SU-DHL-6 (cell line): Measurements from ENCODE around the gene PTPRQ.

ENCODE experiments used
- H2AFZ ChIP-seq: fragments of 200-600 bp; sonication (generic); 2 replicates; pipeline ENCODE4 v1.6.1; 2014; ENCODE audit warnings: low read depth, mild to moderate bottlenecking, moderate library complexity, mixed read lengths, antibody characterized with exemption, low read length; ENCODE audit not compliant: severe bottlenecking
- H3F3A ChIP-seq: fragments of 200-600 bp; shearing (Covaris generic); 2 replicates; pipeline ENCODE4 v1.6.0; 2016; ENCODE audit warnings: antibody characterized with exemption, mild to moderate bottlenecking; ENCODE audit not compliant: insufficient read depth
- H3K27ac ChIP-seq: fragments of 200-600 bp; sonication (generic); 2 replicates; pipeline ENCODE4 v1.5.1; 2016; ENCODE audit warnings: low read depth, mild to moderate bottlenecking, low read length, moderate library complexity, mixed read lengths
- H3K27me3 ChIP-seq: fragments of 200-600 bp; sonication (generic), shearing (Covaris generic); 2 replicates; pipeline ENCODE4 v1.6.0; 2014; ENCODE audit warnings: mild to moderate bottlenecking, low read length
- H3K36me3 ChIP-seq: fragments of 200-600 bp; sonication (generic); 2 replicates; pipeline ENCODE4 v1.6.1; 2014; ENCODE audit warnings: mild to moderate bottlenecking, low read length, mixed read lengths
- H3K4me2 ChIP-seq: fragments of 300-600, 200-600 bp; shearing (Covaris generic), sonication (generic); 2 replicates; pipeline ENCODE4 v1.6.0; 2014; ENCODE audit warnings: low read length, low read depth, mild to moderate bottlenecking; ENCODE audit not compliant: poor library complexity, severe bottlenecking
- H3K4me3 ChIP-seq: fragments of 200-600 bp; sonication (generic); 2 replicates; pipeline ENCODE4 v1.5.1; 2014; ENCODE audit warnings: antibody characterized with exemption, low read length, mild to moderate bottlenecking, mixed read lengths; ENCODE audit not compliant: insufficient read depth, poor library complexity, severe bottlenecking
- H3K79me2 ChIP-seq: fragments of 200-600 bp; sonication (generic); 2 replicates; pipeline ENCODE4 v1.6.1; 2014; ENCODE audit warnings: mild to moderate bottlenecking, low read length, moderate library complexity; ENCODE audit not compliant: insufficient read depth
- H3K9ac ChIP-seq: fragments of 200-600 bp; sonication (generic); 2 replicates; pipeline ENCODE4 v1.7.0; 2014; ENCODE audit warnings: mild to moderate bottlenecking, low read length
- H3K9me2 ChIP-seq: fragments of 200-600 bp; sonication (generic); replicated peaks from 2 replicates; pipeline ENCODE4 v1.6.1; 2014; ENCODE audit warnings: low read length; ENCODE audit not compliant: insufficient read depth
- H3K9me3 ChIP-seq: fragments of 200-600 bp; sonication (generic); 2 replicates; pipeline ENCODE4 v1.6.1; 2014; ENCODE audit warnings: low read length, mixed read lengths; ENCODE audit not compliant: insufficient read depth
- H4K20me1 ChIP-seq: fragments of 200-600 bp; sonication (generic); 2 replicates; pipeline ENCODE4 v1.6.1; 2014; ENCODE audit warnings: low read depth, mild to moderate bottlenecking, antibody characterized with exemption, low read length, moderate library complexity, mixed read lengths
- EZH2phosphoT487 ChIP-seq: fragments of 200-600 bp; sonication (generic), shearing (Covaris generic); conservative IDR thresholded peaks from 2 replicates; pipeline ENCODE4 v1.6.1; 2018; ENCODE audit warnings: mild to moderate bottlenecking, antibody characterized with exemption, low read length, moderate library complexity, mixed read lengths
- TF ChIP-seq, protein P1 (sequence below): fragments of 200-600 bp; sonication (generic); IDR thresholded peaks from one replicate; pipeline ENCODE4 v1.5.1; 2017; ENCODE audit warnings: antibody characterized with exemption, mild to moderate bottlenecking, low read length, moderate library complexity; ENCODE audit not compliant: insufficient read depth, poor library complexity, severe bottlenecking

The PTPRQ gene

DNA sequence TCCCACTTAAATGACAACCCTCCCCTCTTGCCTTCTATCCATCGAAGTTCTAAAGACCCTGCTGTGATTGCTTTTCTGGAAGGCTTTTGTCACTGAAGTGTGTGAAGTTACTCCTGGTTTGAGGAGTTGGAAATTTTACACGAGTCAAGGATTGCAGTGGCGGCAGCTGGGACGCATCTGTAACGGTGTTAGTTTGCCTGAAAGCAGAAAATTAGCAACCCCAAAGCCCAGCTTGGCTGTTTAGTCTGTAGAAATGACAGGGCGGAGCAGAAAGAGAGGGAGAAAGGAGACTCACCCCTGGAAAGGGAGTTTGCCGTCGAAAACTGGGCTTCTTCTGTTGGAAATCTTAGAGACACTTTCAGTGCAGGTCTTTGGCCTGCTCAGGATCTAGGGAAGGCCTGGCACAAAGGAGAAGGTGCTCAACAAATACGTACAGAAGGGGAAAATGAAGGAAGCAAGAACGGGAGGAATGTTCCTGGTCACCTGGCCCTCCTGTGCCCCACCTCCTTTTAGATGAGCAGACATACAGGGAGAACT lies 271.7 kb downstream of the PTPRQ start:
- H3K9me2 ChIP-seq = no peaks in the 10 kb centered on the region
- H2AFZ ChIP-seq = no peak overlapping the region
- no peaks in the 10 kb centered on the region for H3K9me3 ChIP-seq
- H4K20me1 ChIP-seq = no peaks in the 10 kb centered on the region
- no peak overlapping the region for H3K9ac ChIP-seq
- H3K79me2 ChIP-seq = no peaks in the 10 kb centered on the region
- no peaks in the 10 kb centered on the region for H3K27me3 ChIP-seq
- TF ChIP-seq, protein P1, sequence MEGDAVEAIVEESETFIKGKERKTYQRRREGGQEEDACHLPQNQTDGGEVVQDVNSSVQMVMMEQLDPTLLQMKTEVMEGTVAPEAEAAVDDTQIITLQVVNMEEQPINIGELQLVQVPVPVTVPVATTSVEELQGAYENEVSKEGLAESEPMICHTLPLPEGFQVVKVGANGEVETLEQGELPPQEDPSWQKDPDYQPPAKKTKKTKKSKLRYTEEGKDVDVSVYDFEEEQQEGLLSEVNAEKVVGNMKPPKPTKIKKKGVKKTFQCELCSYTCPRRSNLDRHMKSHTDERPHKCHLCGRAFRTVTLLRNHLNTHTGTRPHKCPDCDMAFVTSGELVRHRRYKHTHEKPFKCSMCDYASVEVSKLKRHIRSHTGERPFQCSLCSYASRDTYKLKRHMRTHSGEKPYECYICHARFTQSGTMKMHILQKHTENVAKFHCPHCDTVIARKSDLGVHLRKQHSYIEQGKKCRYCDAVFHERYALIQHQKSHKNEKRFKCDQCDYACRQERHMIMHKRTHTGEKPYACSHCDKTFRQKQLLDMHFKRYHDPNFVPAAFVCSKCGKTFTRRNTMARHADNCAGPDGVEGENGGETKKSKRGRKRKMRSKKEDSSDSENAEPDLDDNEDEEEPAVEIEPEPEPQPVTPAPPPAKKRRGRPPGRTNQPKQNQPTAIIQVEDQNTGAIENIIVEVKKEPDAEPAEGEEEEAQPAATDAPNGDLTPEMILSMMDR = no peak
- no peak for TF ChIP-seq EZH2phosphoT487
- H3K36me3 ChIP-seq = no peaks in the 10 kb centered on the region
- H3K27ac ChIP-seq = no peak overlapping the region
- H3K4me2 ChIP-seq = no peak overlapping the region
- no peak overlapping the region for H3K4me3 ChIP-seq
- no peaks in the 10 kb centered on the region for H3F3A ChIP-seq

DNA sequence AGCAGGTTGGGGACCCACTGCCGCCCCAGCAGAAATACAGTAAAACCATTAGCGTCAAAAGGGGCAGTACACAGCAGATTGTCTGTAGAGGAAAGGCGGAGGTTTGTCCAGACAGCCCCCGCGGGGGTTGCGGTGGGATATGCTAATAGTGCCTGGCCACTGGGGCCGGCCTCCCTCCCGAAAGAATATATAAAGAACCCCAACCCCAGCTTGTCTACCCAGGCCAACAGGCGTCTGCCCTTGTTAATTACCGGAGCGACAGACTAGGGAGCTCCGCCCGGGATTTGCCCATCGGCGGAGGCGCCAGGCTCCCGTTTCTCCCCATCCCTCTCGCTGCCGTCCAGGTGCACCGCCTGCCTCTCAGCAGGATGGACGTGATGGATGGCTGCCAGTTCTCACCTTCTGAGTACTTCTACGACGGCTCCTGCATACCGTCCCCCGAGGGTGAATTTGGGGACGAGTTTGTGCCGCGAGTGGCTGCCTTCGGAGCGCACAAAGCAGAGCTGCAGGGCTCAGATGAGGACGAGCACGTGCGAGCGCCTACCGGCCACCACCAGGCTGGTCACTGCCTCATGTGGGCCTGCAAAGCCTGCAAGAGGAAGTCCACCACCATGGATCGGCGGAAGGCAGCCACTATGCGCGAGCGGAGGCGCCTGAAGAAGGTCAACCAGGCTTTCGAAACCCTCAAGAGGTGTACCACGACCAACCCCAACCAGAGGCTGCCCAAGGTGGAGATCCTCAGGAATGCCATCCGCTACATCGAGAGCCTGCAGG lies 272.8 kb downstream of the PTPRQ start, which contains the start of gene MYF5:
Gene MYF5 (plus strand): TSS at position 217 of the 774 bp plus-strand sequence. CDS start 152 bp downstream, at position 369.
- Histone ChIP-seq H3K9me2 (no peaks in the 10 kb centered on the region), H3K27me3 (no peaks in the 10 kb centered on the region), H3K9ac (no peak within 1 kb of the TSS), H3K79me2 (no peaks in the 10 kb centered on the region), H3K9me3 (no peaks in the 10 kb centered on the region), H3K4me3 (no peak within 1 kb of the TSS), H4K20me1 (no peaks in the 10 kb centered on the region), H2AFZ (no peak within 1 kb of the TSS), H3K36me3 (no peaks in the 10 kb centered on the region), H3F3A (no peaks in the 10 kb centered on the region), H3K4me2 (no peak within 1 kb of the TSS), H3K27ac (no peak within 1 kb of the TSS)
- TF ChIP-seq EZH2phosphoT487 = no peak
- TF ChIP-seq, protein P1 = no peak

DNA sequence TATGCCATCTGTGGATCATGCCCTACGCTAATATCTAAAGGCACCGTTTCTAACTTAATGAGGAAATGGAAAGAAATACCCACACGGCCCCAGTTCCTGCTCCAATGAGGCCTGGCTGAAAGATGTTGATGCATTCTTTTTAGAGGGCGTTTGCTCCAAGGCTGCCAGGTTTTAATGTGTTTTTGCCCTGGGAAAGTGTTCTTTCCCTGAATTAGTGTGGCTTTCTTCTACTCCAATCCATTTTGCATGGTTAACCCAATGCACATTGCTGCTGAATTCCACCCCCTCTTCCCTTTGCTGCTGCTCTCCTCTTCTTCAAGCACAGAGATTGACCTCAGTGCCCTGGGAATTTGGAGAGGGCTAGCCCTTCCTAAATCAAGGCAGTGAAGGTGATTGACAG lies 273.8 kb downstream of the PTPRQ start:
- Histone ChIP-seq H4K20me1 (no peaks in the 10 kb centered on the region), H3K9me2 (no peaks in the 10 kb centered on the region), H3F3A (no peaks in the 10 kb centered on the region), H3K9me3 (no peaks in the 10 kb centered on the region), H3K4me2 (no peak overlapping the region), H3K36me3 (no peaks in the 10 kb centered on the region), H3K79me2 (no peaks in the 10 kb centered on the region), H3K9ac (no peak overlapping the region), H3K27me3 (no peaks in the 10 kb centered on the region), H3K4me3 (no peak overlapping the region), H3K27ac (no peak overlapping the region), H2AFZ (no peak overlapping the region)
- TF ChIP-seq, protein P1 = no peak
- TF ChIP-seq EZH2phosphoT487 = no peak
